Measurements from ENCODE around the gene ENDOV. TPM values are rescaled to one million over a fixed set of nuclear protein-coding genes. Genes with fewer than 3 reads are reported as not detected.
"Not testable (repeated sequence)": the region's sequence is repeated elsewhere in the genome, so short reads cannot be mapped to it uniquely, and the experiment has no call there.

ENDOV gene
- polyA plus RNA-seq, 1 donor (not counting 4 experiments of a cell fraction or from before 2014, with no cell fraction given), result 10.9 TPM

- Histone ChIP-seq H3K27ac (ENCODE audit: control insufficient read depth, insufficient read depth, low read length) (no peak overlapping the region), H3K79me2 (ENCODE audit: control insufficient read depth, insufficient read depth, low read length) (no peaks in the 10 kb centered on the region), H3K4me3 (ENCODE audit: control insufficient read depth in 2 of 3, extremely low read depth in 1 of 3, insufficient read depth in 2 of 3, low read depth in 1 of 3, low read length in 3 of 3) (no peak overlapping the region), H2AFZ (ENCODE audit: control insufficient read depth, low read length) (no peak overlapping the region), H3K9me3 (ENCODE audit: control insufficient read depth, low read depth, low read length) (no peaks in the 10 kb centered on the region), H3K4me2 (ENCODE audit: control insufficient read depth, extremely low read depth, insufficient read depth, low read depth, low read length) (no peak overlapping the region), H3K9ac (ENCODE audit: control insufficient read depth, extremely low read depth, insufficient read depth, low read length) (no peak overlapping the region), H3K4me1 (ENCODE audit: control insufficient read depth, extremely low read depth, insufficient read depth, low read length) (no peaks in the 10 kb centered on the region), H3K9me1 (ENCODE audit: control insufficient read depth, extremely low read depth, insufficient read depth, low read length) (no peaks in the 10 kb centered on the region), H4K20me1 (ENCODE audit: control insufficient read depth, extremely low read depth, insufficient read depth, low read length) (no peaks in the 10 kb centered on the region), H3K27me3 (ENCODE audit: control insufficient read depth, extremely low read depth, insufficient read depth, low read length) (no peaks in the 10 kb centered on the region), H3K36me3 (ENCODE audit: control insufficient read depth in 2 of 2, extremely low read depth in 1 of 2, insufficient read depth in 2 of 2, low read length in 2 of 2) (no peaks in the 10 kb centered on the region)
- no peak for DNase-seq (ENCODE audit: low read depth, low spot score)
- TF ChIP-seq EZH2 (IDR thresholded peaks at IDR 0.05; ENCODE audit: low read length), result no peak
- no peak for TF ChIP-seq CTCF (optimal IDR thresholded peaks at IDR 0.05 in 1 of 3, IDR thresholded peaks at IDR 0.05 in 1 of 3, conservative IDR thresholded peaks at IDR 0.05 in 1 of 3; ENCODE audit: extremely low read depth in 1 of 3, insufficient read depth in 2 of 3, low read length in 3 of 3)
- dilution Hi-C loops (cut with MboI; ENCODE audit: extremely low pct_ligation_motif_present, low sequenced_read_pairs), result no loop called here
- no peak for FAIRE-seq
These were observed 12.0 kb upstream of the ENDOV start for GRCh38 chr17:80402959-80403358.

GRCh38 chr17:80406146-80406545 lies 8.8 kb upstream of the ENDOV start:
- Histone ChIP-seq H3K27ac (ENCODE audit: control insufficient read depth, insufficient read depth, low read length) (no peak overlapping the region), H3K79me2 (ENCODE audit: control insufficient read depth, insufficient read depth, low read length) (no peaks in the 10 kb centered on the region), H4K20me1 (ENCODE audit: control insufficient read depth, extremely low read depth, insufficient read depth, low read length) (no peaks in the 10 kb centered on the region), H3K9me1 (ENCODE audit: control insufficient read depth, extremely low read depth, insufficient read depth, low read length) (no peaks in the 10 kb centered on the region), H3K4me1 (ENCODE audit: control insufficient read depth, extremely low read depth, insufficient read depth, low read length) (no peaks in the 10 kb centered on the region), H2AFZ (ENCODE audit: control insufficient read depth, low read length) (no peak overlapping the region), H3K9me3 (ENCODE audit: control insufficient read depth, low read depth, low read length) (no peaks in the 10 kb centered on the region), H3K36me3 (ENCODE audit: control insufficient read depth in 2 of 2, extremely low read depth in 1 of 2, insufficient read depth in 2 of 2, low read length in 2 of 2) (no peaks in the 10 kb centered on the region), H3K4me3 (ENCODE audit: control insufficient read depth in 2 of 3, extremely low read depth in 1 of 3, insufficient read depth in 2 of 3, low read depth in 1 of 3, low read length in 3 of 3) (no peak overlapping the region), H3K4me2 (ENCODE audit: control insufficient read depth, extremely low read depth, insufficient read depth, low read depth, low read length) (no peak overlapping the region), H3K27me3 (ENCODE audit: control insufficient read depth, extremely low read depth, insufficient read depth, low read length) (no peaks in the 10 kb centered on the region), H3K9ac (ENCODE audit: control insufficient read depth, extremely low read depth, insufficient read depth, low read length) (no peak overlapping the region)
- dilution Hi-C loops (cut with MboI; ENCODE audit: extremely low pct_ligation_motif_present, low sequenced_read_pairs), result no loop called here
- TF ChIP-seq EZH2 (IDR thresholded peaks at IDR 0.05; ENCODE audit: low read length) (no peak), CTCF (optimal IDR thresholded peaks at IDR 0.05 in 1 of 3, IDR thresholded peaks at IDR 0.05 in 1 of 3, conservative IDR thresholded peaks at IDR 0.05 in 1 of 3; ENCODE audit: extremely low read depth in 1 of 3, insufficient read depth in 2 of 3, low read length in 3 of 3) (no peak)
- DNase-seq (ENCODE audit: low read depth, low spot score), result no peak
- no peak for FAIRE-seq

- dilution Hi-C loops (cut with MboI; ENCODE audit: extremely low pct_ligation_motif_present, low sequenced_read_pairs), result not testable (repeated sequence)
These were observed 7.0 kb upstream of the ENDOV start for GRCh38 chr17:80407917-80408316.

More at GRCh38 chr17:80407917-80408316, 7.0 kb upstream of the ENDOV start:
- H4K20me1 ChIP-seq (ENCODE audit: control insufficient read depth, extremely low read depth, insufficient read depth, low read length); H3K4me3 ChIP-seq (ENCODE audit: control insufficient read depth in 2 of 3, extremely low read depth in 1 of 3, insufficient read depth in 2 of 3, low read depth in 1 of 3, low read length in 3 of 3); FAIRE-seq; H3K9me1 ChIP-seq (ENCODE audit: control insufficient read depth, extremely low read depth, insufficient read depth, low read length); H3K9ac ChIP-seq (ENCODE audit: control insufficient read depth, extremely low read depth, insufficient read depth, low read length); H3K4me1 ChIP-seq (ENCODE audit: control insufficient read depth, extremely low read depth, insufficient read depth, low read length); H3K4me2 ChIP-seq (ENCODE audit: control insufficient read depth, extremely low read depth, insufficient read depth, low read depth, low read length); H3K36me3 ChIP-seq (ENCODE audit: control insufficient read depth in 2 of 2, extremely low read depth in 1 of 2, insufficient read depth in 2 of 2, low read length in 2 of 2); H3K79me2 ChIP-seq (ENCODE audit: control insufficient read depth, insufficient read depth, low read length); DNase-seq (ENCODE audit: low read depth, low spot score); H3K27me3 ChIP-seq (ENCODE audit: control insufficient read depth, extremely low read depth, insufficient read depth, low read length); H3K27ac ChIP-seq (ENCODE audit: control insufficient read depth, insufficient read depth, low read length); H2AFZ ChIP-seq (ENCODE audit: control insufficient read depth, low read length); H3K9me3 ChIP-seq (ENCODE audit: control insufficient read depth, low read depth, low read length): not testable (repeated sequence)
